GM12878 (cell line): Measurements from ENCODE around the gene ARTN. TPM values are rescaled to one million over a fixed set of nuclear protein-coding genes. Genes with fewer than 3 reads are reported as not detected.

Source experiments
- ATAC-seq: fragments of 200-7000 bp; cut with Tn5 transposase; 3 replicates; pipeline ENCODE4 v1.9.1; 2020; ENCODE audit warnings: mild to moderate bottlenecking, moderate library complexity
- BruUV-seq: library from RNA; stranded (reverse); fragments of 400-500 nt; replicated peaks from 2 replicates; lab custom pipeline; 2021; lab: Mats Ljungman, UMichigan
- CTCF ChIA-PET: fragments of 300-600 bp; sonication (Branson Sonifier 250); formaldehyde crosslinking; extraction: SDS; loops from one replicate; lab custom pipeline; 2021; ENCODE audit warnings: inconsistent platforms; lab: Yijun Ruan, JAX
- POLR2A ChIA-PET: fragments of 350-600 bp; formaldehyde crosslinking; extraction: SDS; loops from one replicate; lab custom pipeline; 2021; ENCODE audit warnings: inconsistent platforms; lab: Charles Lee
- RAD21 ChIA-PET: fragments of 300-600 bp; sonication (Branson Sonifier 250); formaldehyde crosslinking; loops from one replicate; lab custom pipeline; 2023; ENCODE audit warnings: antibody characterized with exemption; ENCODE audit not compliant: unreplicated experiment; lab: Charles Lee
- SMC1A ChIA-PET: fragments of 300-600 bp; sonication (Branson Sonifier 250); formaldehyde crosslinking; loops from one replicate; lab custom pipeline; 2023; ENCODE audit not compliant: unreplicated experiment, uncharacterized antibody; lab: Charles Lee
- DNase-seq: peaks from one replicate; pipeline ENCODE4 v3.0.0-alpha.2; 2011; ENCODE audit warnings: low read depth, low spot score
- FAIRE-seq: peaks from 3 replicates; lab custom pipeline; 2011; peaks lifted over from hg19 to GRCh38; lab: Jason Lieb, UNC
- H2AFZ ChIP-seq: 2 replicates; pipeline ENCODE4 v1.6.0; 2011; ENCODE audit warnings: low read depth, low read length, control low read depth; ENCODE audit not compliant: control insufficient read depth
- H3K27ac ChIP-seq: 2 replicates; pipeline ENCODE4 v1.5.1; 2011; ENCODE audit warnings: control low read depth; ENCODE audit not compliant: control insufficient read depth, insufficient read depth
- H3K27me3 ChIP-seq, 2 experiments: replicated peaks in 1 of 2; 2 replicates each; pipeline versions ENCODE4 v1.6.0 to v1.6.1; 2011; ENCODE audit warnings: low read length in 1 of 2; ENCODE audit not compliant: control insufficient read depth in 2 of 2, insufficient read depth in 2 of 2
- H3K36me3 ChIP-seq, 2 experiments: 2 replicates each; pipeline ENCODE4 v1.5.1; 2011; ENCODE audit warnings: low read length in 1 of 2; ENCODE audit not compliant: control insufficient read depth in 2 of 2, insufficient read depth in 2 of 2
- H3K4me1 ChIP-seq: 2 replicates; pipeline ENCODE4 v1.6.1; 2011; ENCODE audit warnings: mild to moderate bottlenecking, low read length, moderate library complexity, mixed read lengths; ENCODE audit not compliant: control insufficient read depth, insufficient read depth
- H3K4me2 ChIP-seq: 2 replicates; pipeline ENCODE4 v1.6.0; 2011; ENCODE audit warnings: control low read depth; ENCODE audit not compliant: control insufficient read depth, insufficient read depth
- H3K4me3 ChIP-seq: fragments of 200-600 bp; sonication (generic); 2 replicates; pipeline ENCODE4 v1.5.1; 2016
- H3K79me2 ChIP-seq: 2 replicates; pipeline ENCODE4 v1.6.0; 2011; ENCODE audit warnings: low read length; ENCODE audit not compliant: control insufficient read depth, insufficient read depth
- H3K9ac ChIP-seq: 2 replicates; pipeline ENCODE4 v1.8.0; 2011; ENCODE audit warnings: low read length, control low read depth, mixed read lengths; ENCODE audit not compliant: control insufficient read depth, insufficient read depth
- H3K9me3 ChIP-seq: replicated peaks from 3 replicates; pipeline ENCODE4 v1.5.1; 2011; ENCODE audit warnings: mild to moderate bottlenecking, low read length; ENCODE audit not compliant: control insufficient read depth, insufficient read depth
- H4K20me1 ChIP-seq: 2 replicates; pipeline ENCODE4 v1.6.0; 2011; ENCODE audit not compliant: control insufficient read depth, insufficient read depth
- CTCF ChIP-seq, 3 experiments: IDR thresholded peaks in 2 of 3; conservative IDR thresholded peaks in 1 of 3; 2 replicates each; pipeline ENCODE4 v1.5.1; 2011; ENCODE audit warnings: low read depth in 3 of 3, low read length in 3 of 3, mild to moderate bottlenecking in 3 of 3, control low read depth in 2 of 3, moderate library complexity in 2 of 3, inconsistent platforms in 1 of 3, mixed read lengths in 1 of 3; ENCODE audit not compliant: control insufficient read depth in 2 of 3, insufficient read depth in 1 of 3; ENCODE audit errors: extremely low read depth in 1 of 3
- RUNX3 ChIP-seq: IDR thresholded peaks from 2 replicates; pipeline ENCODE4 v1.6.1; 2012; ENCODE audit warnings: low read length, inconsistent platforms
- WGBS: methylation state at CpG from one replicate; pipeline ENCODE4 v1.1.6; 2016; ENCODE audit warnings: low lambda C conversion rate; ENCODE audit not compliant: insufficient replicate concordance, insufficient coverage; ENCODE audit errors: missing lambda C conversion rate; 5-methylcytosine and 5-hydroxymethylcytosine counted together
- in situ Hi-C: fragments of 300-500 bp; cut with MboI; formaldehyde crosslinking; loops from 9 replicates; pipeline ENCODE4 v1.14.3; 2018; ENCODE audit warnings: mixed read lengths
- intact Hi-C: fragments of 100-400 bp; cut with micrococcal nuclease; formaldehyde crosslinking; loops from one replicate; pipeline ENCODE4 v1.14.2; 2022; ENCODE audit not compliant: unreplicated experiment
- polyA plus RNA-seq, 11 experiments: library from polyadenylated mRNA; depleted of rRNA in 4 of 11; unstranded in 6 of 11; stranded (reverse) in 5 of 11; fragments of >200 nt; fragmentation: Nextera tagmentation in 4 of 11; fragmentation: Illumina TruSeq in 1 of 11; extraction: Ambion mirVana in 4 of 11; extraction: Trizol in 1 of 11; gene quantifications; 1 replicate in 1 of 11; 2 replicates in 10 of 11; pipeline versions ENCODE4 v1.2.1 to v1.2.3, GENCODE V29; 2011 to 2016; ENCODE audit warnings: inconsistent platforms in 2 of 11, missing spikeins in 2 of 11, low read depth in 1 of 11
- total RNA-seq, 4 experiments: library from RNA; depleted of rRNA in 3 of 4; stranded (reverse); fragments of >200 nt in 3 of 4; fragmentation: Illumina TruSeq in 1 of 4; extraction: Trizol in 1 of 4; gene quantifications; 2 replicates each; pipeline versions ENCODE4 v1.2.1 to v1.2.3, GENCODE V29; 2013 to 2021

ARTN gene
- total and polyA plus RNA-seq, 10 of the 15 experiments (the other 5 are each of a cell fraction or from before 2014, with no cell fraction given) = 0.06 to 2.1 (median 0.34) TPM; not detected in 1

DNA sequence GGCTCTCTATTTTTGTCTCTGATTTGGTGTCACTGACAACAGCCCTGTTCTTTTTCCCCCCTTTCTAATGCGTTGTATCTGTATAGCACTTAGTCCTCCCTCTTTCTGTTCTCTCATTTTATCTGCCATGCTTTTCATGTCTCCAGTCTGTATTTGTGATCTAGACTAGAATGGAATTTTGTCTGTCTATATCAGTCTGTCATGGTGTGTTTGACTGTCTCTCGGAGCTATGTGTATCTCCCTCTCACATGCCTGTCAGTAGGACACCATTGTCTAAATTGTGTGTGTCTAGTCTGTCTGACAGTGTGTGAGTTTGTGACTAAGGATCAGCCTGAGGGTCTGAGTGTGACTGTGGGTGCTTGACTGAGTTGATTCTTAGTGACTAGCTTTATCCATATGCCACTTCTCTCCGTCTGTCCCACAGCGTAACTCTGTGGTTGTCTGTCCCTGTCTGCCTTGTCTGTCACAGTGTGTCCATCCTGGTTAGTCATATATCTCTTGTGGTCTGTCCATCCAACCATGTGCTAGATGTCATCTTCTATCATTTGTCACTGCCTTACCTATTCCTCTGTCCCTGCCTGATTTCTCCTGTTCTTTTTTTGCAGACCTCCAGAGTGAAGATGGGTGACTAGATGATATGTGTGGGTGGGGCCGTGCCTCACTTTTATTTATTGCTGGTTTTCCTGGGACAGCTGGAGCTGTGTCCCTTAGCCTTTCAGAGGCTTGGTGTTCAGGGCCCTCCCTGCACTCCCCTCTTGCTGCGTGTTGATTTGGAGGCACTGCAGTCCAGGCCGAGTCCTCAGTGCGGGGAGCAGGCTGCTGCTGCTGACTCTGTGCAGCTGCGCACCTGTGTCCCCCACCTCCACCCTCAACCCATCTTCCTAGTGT lies 44.0 kb downstream of the ARTN start:
- in situ Hi-C loops = no loop called here
- no peaks in the 10 kb centered on the region for H3K9me3 ChIP-seq
- FAIRE-seq (no peak), ATAC-seq (no peak), DNase-seq (no peak)
- TF ChIP-seq RUNX3 (0 out of 2 replicates have a peak, but pooled peaks have one; percentile 7), CTCF (IDR thresholded peaks at IDR 0.05 in 2 of 3, conservative IDR thresholded peaks at IDR 0.05 in 1 of 3; ENCODE audit: control insufficient read depth in 2 of 3, extremely low read depth in 1 of 3, insufficient read depth in 1 of 3, low read depth in 3 of 3, low read length in 3 of 3) (no peak)
- H4K20me1 ChIP-seq = no peaks in the 10 kb centered on the region
- ChIA-PET POLR2A (interaction anchor here (0.6 to 1.3 kb wide), 4 partner anchors 14 to 687 kb away, joined by 3 to 4 read pairs (median 4); no protein-coding TSS in a partner anchor), SMC1A (interaction anchor here (1.3 kb wide), 1 partner anchor 15 kb away, joined by 3 read pairs; no protein-coding TSS in a partner anchor), CTCF (interaction anchor here (1.0 to 1.4 kb wide), 3 partner anchors 12 to 44 kb away, joined by 3 to 5 read pairs (median 3); no protein-coding TSS in a partner anchor), RAD21 (interaction anchor here (0.6 kb wide), 1 partner anchor 1326 kb away, joined by 3 read pairs; no protein-coding TSS in a partner anchor)
- peak overlapping the region; percentile 94 for H3K4me2 ChIP-seq
- no peak overlapping the region; the same call in 1 of the 2 replicates for H3K9ac ChIP-seq
- H2AFZ ChIP-seq = no peak overlapping the region
- H3K4me1 ChIP-seq = peaks cover 30% of the 10 kb centered on the region
- peaks cover 45% of the 10 kb centered on the region for H3K79me2 ChIP-seq
- no peak overlapping the region for H3K27ac ChIP-seq
- WGBS = 98% methylated on average over 9 of the region's 9 CpGs
- H3K4me3 ChIP-seq = no peak overlapping the region
- intact Hi-C loops = no loop called here
- no peaks in the 10 kb centered on the region for H3K27me3 ChIP-seq
- peaks cover 1 to 7% of the 10 kb centered on the region in 2 experiments for H3K36me3 ChIP-seq
- no TSS peak for BruUV-seq
